Mucosa of rectum (tissue), 2 donors: ENCODE measurements around the gene PIK3CA.
"Not testable (repeated sequence)": the region's sequence is repeated elsewhere in the genome, so short reads cannot be mapped to it uniquely, and the experiment has no call there.

Source experiments
- H3K27ac ChIP-seq, 2 donors: one replicate each; pipeline ENCODE4 v1.7.0; 2013; ENCODE audit warnings: inconsistent platforms in 2 of 2, low read depth in 2 of 2, low read length in 2 of 2
- H3K27me3 ChIP-seq, 2 donors: one replicate each; pipeline ENCODE4 v1.7.0; 2013; ENCODE audit warnings: low read length in 2 of 2; ENCODE audit not compliant: control insufficient read depth in 2 of 2, insufficient read depth in 2 of 2
- H3K36me3 ChIP-seq, 2 donors: one replicate each; pipeline ENCODE4 v1.7.0; 2013; ENCODE audit warnings: low read length in 2 of 2; ENCODE audit not compliant: control insufficient read depth in 2 of 2, insufficient read depth in 2 of 2
- H3K4me1 ChIP-seq, 2 donors: one replicate each; pipeline ENCODE4 v1.7.0; 2013; ENCODE audit warnings: low read length in 2 of 2, mild to moderate bottlenecking in 1 of 2; ENCODE audit not compliant: control insufficient read depth in 2 of 2, insufficient read depth in 2 of 2
- H3K4me3 ChIP-seq, 2 donors: one replicate each; pipeline ENCODE4 v1.7.0; 2013; ENCODE audit warnings: low read length in 2 of 2
- H3K9ac ChIP-seq, 2 donors: one replicate each; pipeline ENCODE4 v1.7.0; 2013; ENCODE audit warnings: low read length in 2 of 2, low read depth in 1 of 2, mild to moderate bottlenecking in 1 of 2
- H3K9me3 ChIP-seq, 2 donors: one replicate each; pipeline ENCODE4 v1.7.0; 2013; ENCODE audit warnings: low read length in 2 of 2; ENCODE audit not compliant: control insufficient read depth in 2 of 2
- donor health status: healthy.
- donor health status: Normal muscosa, but diverticular disease.

The PIK3CA gene

GRCh38 chr3:179229177-179229576, 81.0 kb downstream of the PIK3CA start:
- H3K9me3 ChIP-seq, result no peaks in the 10 kb centered on the region
- no peak overlapping the region for H3K27ac ChIP-seq
- H3K36me3 ChIP-seq, result peaks cover 21 to 23% of the 10 kb centered on the region in 2 donors
- H3K4me3 ChIP-seq, result no peak overlapping the region
- H3K9ac ChIP-seq, result no peak overlapping the region
- H3K4me1 ChIP-seq, result no peaks in the 10 kb centered on the region
- no peaks in the 10 kb centered on the region for H3K27me3 ChIP-seq

GRCh38 chr3:179233043-179233442, 84.9 kb downstream of the PIK3CA start:
- H3K4me1 ChIP-seq, result no peaks in the 10 kb centered on the region
- no peak overlapping the region for H3K27ac ChIP-seq
- H3K4me3 ChIP-seq, result no peak overlapping the region
- no peaks in the 10 kb centered on the region for H3K27me3 ChIP-seq
- no peak overlapping the region for H3K9ac ChIP-seq
- H3K36me3 ChIP-seq, result peaks cover 15 to 17% of the 10 kb centered on the region in 2 donors
- no peaks in the 10 kb centered on the region for H3K9me3 ChIP-seq

- H3K4me1 ChIP-seq, result no peaks in the 10 kb centered on the region
- no peak overlapping the region for H3K27ac ChIP-seq
- H3K36me3 ChIP-seq, result peaks cover 14 to 15% of the 10 kb centered on the region in 2 donors
- H3K27me3 ChIP-seq, result no peaks in the 10 kb centered on the region
- no peaks in the 10 kb centered on the region for H3K9me3 ChIP-seq
- no peak overlapping the region for H3K4me3 ChIP-seq
- no peak overlapping the region for H3K9ac ChIP-seq
These were observed 86.0 kb downstream of the PIK3CA start for GRCh38 chr3:179234199-179234598.

GRCh38 chr3:179236669-179237301, 88.6 kb downstream of the PIK3CA start:
- Histone ChIP-seq H3K4me3 (no peak overlapping the region), H3K9me3 (no peaks in the 10 kb centered on the region), H3K36me3 (peaks cover 0 to 10% of the 10 kb centered on the region in 2 donors), H3K27ac (no peak overlapping the region), H3K27me3 (no peaks in the 10 kb centered on the region), H3K9ac (no peak overlapping the region), H3K4me1 (no peaks in the 10 kb centered on the region)

GRCh38 chr3:179240299-179240698, 92.1 kb downstream of the PIK3CA start:
- H3K4me1 ChIP-seq, H3K27me3 ChIP-seq, H3K9ac ChIP-seq, H3K9me3 ChIP-seq, H3K36me3 ChIP-seq, H3K4me3 ChIP-seq, H3K27ac ChIP-seq: not testable (repeated sequence)

GRCh38 chr3:179242859-179243258, 94.7 kb downstream of the PIK3CA start:
- not testable (repeated sequence) for H3K4me1 ChIP-seq, H3K27me3 ChIP-seq, H3K36me3 ChIP-seq, H3K9me3 ChIP-seq, H3K4me3 ChIP-seq, H3K9ac ChIP-seq, H3K27ac ChIP-seq

- H3K9ac ChIP-seq, result no peak overlapping the region
- H3K9me3 ChIP-seq, result no peaks in the 10 kb centered on the region
- H3K36me3 ChIP-seq, result no peaks in the 10 kb centered on the region
- no peak overlapping the region for H3K4me3 ChIP-seq
- H3K27ac ChIP-seq, result no peak overlapping the region
- no peaks in the 10 kb centered on the region for H3K4me1 ChIP-seq
- no peaks in the 10 kb centered on the region for H3K27me3 ChIP-seq
These were observed 96.7 kb downstream of the PIK3CA start for GRCh38 chr3:179244878-179245277.

GRCh38 chr3:179247289-179248015, 99.3 kb downstream of the PIK3CA start:
- H3K9me3 ChIP-seq, result no peaks in the 10 kb centered on the region
- H3K9ac ChIP-seq, result no peak overlapping the region
- no peak overlapping the region for H3K4me3 ChIP-seq
- no peaks in the 10 kb centered on the region for H3K27me3 ChIP-seq
- no peaks in the 10 kb centered on the region for H3K36me3 ChIP-seq
- H3K27ac ChIP-seq, result no peak overlapping the region
- H3K4me1 ChIP-seq, result no peaks in the 10 kb centered on the region

- Histone ChIP-seq H3K36me3 (no peaks in the 10 kb centered on the region), H3K9me3 (no peaks in the 10 kb centered on the region), H3K4me1 (no peaks in the 10 kb centered on the region), H3K27ac (no peak within 1 kb of the TSS), H3K9ac (no peak within 1 kb of the TSS), H3K27me3 (no peaks in the 10 kb centered on the region), H3K4me3 (no peak within 1 kb of the TSS)
These were observed 102.8 kb downstream of the PIK3CA start, which contains the start of gene KCNMB3 for GRCh38 chr3:179250803-179251476. KCNMB3 (minus strand) TSS chr3:179251114; CDS start chr3:179250990, 124 bp downstream.

GRCh38 chr3:179256813-179257212, 108.7 kb downstream of the PIK3CA start:
- Histone ChIP-seq H3K9ac (no peak overlapping the region), H3K4me3 (no peak overlapping the region), H3K27me3 (no peaks in the 10 kb centered on the region), H3K36me3 (no peaks in the 10 kb centered on the region), H3K9me3 (no peaks in the 10 kb centered on the region), H3K4me1 (peaks cover 0 to 2% of the 10 kb centered on the region in 2 donors), H3K27ac (no peak overlapping the region)
